Stimulated activated CD4-positive, alpha-beta T cell treated with anti-CD3 and anti-CD28 coated beads, Interleukin-1b, Interleukin-23, amount 100 ng/mL, for 1 hour (primary cell): ENCODE results near the gene CES3.

Experiments
- DNase-seq, 2 donors: peaks; one replicate each; pipeline ENCODE4 v3.0.0-alpha.2; 2020; ENCODE audit warnings: low read depth in 2 of 2

Gene CES3, protein sequence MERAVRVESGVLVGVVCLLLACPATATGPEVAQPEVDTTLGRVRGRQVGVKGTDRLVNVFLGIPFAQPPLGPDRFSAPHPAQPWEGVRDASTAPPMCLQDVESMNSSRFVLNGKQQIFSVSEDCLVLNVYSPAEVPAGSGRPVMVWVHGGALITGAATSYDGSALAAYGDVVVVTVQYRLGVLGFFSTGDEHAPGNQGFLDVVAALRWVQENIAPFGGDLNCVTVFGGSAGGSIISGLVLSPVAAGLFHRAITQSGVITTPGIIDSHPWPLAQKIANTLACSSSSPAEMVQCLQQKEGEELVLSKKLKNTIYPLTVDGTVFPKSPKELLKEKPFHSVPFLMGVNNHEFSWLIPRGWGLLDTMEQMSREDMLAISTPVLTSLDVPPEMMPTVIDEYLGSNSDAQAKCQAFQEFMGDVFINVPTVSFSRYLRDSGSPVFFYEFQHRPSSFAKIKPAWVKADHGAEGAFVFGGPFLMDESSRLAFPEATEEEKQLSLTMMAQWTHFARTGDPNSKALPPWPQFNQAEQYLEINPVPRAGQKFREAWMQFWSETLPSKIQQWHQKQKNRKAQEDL

DNA sequence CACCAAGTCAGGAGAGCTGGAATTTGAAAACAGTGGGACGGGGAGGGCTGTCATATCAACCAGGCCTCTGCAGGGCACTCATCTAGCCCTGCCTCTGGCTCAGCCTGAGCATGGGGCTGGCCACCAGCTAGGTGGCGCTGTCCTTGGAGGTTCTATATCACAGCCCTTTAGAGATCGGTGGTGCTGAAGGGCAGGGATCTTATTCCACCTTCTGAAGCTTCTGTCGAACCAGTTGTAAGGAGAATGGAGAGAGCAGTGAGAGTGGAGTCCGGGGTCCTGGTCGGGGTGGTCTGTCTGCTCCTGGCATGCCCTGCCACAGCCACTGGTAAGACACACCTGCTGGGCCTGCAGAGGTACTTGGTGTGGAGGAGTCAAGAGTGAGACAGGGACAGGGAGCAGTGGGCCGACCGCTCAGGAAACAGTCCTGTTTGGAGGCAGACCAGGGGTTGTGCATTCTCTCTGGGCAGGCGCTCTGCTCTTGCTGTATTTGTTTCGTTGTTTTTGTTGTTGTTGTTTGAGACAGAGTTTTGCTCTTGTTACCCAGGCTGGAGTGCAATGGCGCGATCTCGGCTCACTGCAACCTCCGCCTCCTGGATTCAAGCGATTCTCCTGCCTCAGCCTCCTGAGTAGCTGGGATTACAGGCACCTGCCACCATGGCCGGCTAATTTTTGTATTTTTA is at the start of gene CES3:
Gene CES3, plus strand, starts transcription at position 202 of the 680 bp plus-strand sequence. Its CDS starts 42 bp downstream, at position 244.
- DNase-seq: no peak

DNA sequence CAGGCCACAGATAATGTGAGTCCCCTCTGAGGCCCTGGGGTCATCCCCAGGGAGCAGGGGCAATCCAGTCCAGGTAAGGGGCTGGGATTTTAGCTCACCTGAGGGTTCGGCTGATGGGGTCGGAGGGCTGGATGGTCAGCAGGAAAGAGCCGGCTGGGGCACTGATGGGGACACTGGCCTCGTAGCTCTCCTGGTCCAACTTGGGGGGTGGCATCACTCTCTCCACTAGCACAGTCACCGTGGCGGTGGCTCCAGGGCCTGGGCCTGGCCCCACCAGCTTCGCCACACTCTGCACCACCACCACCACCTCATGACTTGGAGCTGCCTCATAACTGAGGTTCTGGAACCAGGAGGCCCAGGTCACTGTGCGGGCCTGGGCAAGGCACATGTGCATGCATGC is 49.3 kb upstream of the CES3 start:
- no peak for DNase-seq

DNA sequence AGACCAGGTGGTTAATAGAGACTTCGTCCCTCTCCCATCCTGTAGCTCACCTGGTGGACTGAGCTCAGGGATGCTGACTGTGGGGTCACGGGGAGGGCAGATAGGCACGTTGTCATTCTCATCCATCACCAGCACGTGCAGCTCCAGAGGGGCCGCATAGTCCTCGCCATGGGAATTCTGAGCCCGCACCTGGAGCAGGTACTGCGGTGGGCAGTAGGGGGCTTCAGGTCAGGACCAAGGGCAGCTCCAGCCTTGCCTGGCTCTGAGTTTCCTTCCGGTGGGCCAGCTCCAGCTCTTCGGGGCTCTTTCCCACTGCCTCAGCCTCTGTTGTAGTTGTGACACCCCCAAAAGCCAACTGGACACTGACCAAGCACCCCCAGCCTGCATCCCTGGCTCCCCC is 48.0 kb upstream of the CES3 start:
- no peak for DNase-seq

DNA sequence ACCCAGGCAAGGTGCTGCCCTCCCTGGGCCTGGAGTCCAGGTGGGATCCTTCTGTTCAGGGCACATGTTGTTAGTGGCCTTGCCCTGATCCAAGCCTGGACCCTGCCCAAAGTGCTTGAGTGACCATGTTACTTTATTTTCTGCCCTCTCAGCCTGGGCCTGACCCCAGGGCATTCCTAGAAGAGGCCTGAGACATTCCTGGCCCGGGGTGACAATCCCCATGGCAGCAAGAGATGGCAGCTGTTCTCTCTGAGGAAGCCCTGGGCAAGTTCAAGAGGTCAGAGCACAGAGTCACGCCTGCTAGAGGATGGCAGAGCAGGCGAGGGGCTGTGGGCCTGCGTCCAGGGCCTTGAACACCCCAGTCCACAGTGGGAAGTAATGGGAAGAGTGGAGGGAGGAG is 47.4 kb upstream of the CES3 start:
- no peak for DNase-seq

DNA sequence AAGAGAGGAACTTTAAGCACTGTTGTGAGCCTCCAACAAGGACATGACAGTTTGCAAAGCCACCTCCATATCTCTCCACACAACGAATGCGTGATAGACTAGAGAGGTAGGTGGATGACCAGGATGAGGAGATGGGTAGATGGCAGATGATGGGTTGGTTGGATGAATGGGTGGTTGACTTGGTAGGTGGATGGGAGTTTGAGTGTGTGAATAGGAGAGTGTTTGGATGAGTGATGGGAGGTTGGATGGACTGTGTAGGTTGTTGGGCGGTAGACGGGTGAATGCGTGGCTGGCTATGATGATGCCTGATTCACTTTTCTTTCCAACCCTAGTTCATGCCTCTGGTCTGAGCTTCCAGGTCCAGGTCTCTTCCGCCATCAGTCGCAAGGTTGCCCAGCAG is 46.5 kb upstream of the CES3 start:
- no peak for DNase-seq

DNA sequence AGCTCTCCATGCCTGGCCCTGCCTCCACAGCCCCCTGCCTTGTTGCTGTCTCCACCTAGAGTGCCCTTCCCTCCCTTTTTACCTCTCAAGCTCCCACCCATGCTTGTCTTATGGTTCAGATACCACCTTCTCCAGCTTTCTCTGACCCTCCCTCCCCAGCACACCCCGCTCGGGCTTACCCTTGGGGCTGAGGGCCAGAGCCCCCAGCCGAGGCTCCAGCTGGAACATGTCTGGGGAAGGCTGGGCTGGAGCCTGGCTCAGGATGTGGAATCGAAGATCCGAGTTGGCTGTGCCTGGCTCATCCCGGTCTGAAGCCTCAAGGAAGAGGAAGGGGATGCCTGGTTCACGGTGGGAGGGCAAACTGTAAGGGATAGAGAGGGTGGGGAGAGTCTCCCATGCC is 46.0 kb upstream of the CES3 start:
- no peak for DNase-seq

DNA sequence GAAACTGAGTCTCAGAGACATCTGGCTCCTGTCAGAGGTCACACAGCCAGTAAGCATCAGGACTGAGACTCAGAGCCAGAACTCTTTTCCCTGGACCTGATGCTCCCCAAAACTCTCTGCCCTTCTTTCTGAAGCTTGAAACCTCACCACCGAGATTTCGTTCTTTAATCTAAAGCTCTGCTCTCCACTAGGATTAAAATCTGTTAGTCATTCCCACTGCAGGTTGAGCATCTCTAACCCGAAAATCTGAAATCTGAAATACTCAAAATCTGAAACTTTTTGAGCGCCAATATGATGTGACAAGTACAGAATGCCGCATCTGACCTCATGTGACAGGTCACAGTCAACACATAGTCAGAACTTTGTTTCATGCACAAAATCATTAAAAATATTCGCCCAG is 44.5 kb upstream of the CES3 start:
- DNase-seq: no peak

DNA sequence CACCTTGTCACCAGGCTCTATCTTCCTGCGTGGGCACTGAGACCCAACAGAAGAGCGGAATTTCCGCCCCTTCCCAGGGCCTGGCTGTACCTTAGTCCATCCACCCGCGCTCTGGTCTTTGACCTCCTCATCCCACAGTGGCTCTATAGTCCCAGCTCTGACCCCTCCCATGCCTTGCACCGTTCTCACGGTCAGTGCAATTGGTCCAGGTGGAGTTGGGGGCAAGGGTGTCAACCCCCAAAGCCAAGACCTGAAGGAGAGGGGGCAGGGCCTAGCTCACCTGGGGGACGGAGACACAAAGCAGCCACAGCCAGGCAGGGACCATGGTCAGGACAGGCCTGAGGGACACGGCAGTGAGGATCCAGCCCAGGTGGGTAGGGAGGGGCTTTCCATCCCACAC is 43.3 kb upstream of the CES3 start:
- DNase-seq: no peak

DNA sequence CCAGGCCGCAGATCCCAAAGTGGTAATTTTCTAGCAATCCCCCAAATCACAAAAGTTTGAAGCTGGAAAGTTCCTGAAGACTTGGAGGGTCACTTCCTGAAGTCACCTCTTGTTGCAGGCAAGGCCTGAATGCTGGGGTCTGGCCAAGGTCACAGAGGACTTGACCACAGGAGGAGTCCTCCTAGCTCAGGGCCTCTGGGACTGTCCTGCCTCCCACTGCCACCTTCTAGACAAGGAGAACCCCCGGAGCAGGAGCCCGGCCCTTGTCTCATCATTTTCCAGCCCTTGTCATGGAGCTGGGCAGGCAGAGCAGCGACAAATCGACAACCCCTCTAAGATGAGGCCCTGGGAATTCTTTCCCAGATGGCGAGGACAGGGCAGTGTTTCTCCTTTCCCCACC is 42.7 kb upstream of the CES3 start:
- DNase-seq: no peak

DNA sequence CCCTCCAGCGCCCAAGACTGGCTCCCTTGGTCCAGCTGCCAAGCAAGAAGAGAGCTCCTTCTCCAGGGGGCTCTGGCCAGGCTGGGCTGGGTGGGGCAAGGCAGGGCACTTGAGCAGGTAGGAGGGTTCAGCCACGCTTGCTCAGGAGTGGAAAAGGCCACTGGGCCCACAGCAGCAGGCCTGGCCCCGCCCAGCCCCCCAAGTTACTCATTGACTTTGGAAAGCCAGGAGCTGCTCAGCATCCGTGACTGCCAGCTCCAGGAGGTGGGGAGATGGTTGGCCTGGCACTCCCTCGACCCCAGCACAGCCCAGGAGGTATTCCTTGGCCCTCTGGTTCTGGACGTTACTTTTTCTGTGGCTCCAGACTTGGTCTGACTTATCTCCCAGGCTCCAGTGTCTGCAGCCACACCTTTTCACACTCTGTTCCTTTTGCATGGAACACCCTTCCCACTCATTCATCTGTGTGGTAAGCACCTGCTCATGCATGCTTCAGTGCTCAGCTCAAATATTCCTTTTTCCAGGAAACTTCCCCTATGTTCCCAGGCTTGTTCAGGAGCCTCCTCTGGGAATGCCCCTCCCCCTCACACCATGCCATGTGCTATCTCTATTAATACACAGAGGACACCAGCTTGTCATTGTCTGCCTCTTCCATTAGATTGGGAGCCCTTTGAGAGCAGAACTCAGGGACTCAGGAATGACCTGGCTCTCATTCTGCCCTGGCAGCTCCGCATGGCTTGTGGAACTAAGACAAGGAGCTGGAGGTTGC is 42.1 kb upstream of the CES3 start, which contains the start of gene CDH16:
Gene CDH16, minus strand, starts transcription at position 83 of the 766 bp plus-strand sequence. CDS start 820 bp downstream, outside the sequence.
- no peak for DNase-seq

DNA sequence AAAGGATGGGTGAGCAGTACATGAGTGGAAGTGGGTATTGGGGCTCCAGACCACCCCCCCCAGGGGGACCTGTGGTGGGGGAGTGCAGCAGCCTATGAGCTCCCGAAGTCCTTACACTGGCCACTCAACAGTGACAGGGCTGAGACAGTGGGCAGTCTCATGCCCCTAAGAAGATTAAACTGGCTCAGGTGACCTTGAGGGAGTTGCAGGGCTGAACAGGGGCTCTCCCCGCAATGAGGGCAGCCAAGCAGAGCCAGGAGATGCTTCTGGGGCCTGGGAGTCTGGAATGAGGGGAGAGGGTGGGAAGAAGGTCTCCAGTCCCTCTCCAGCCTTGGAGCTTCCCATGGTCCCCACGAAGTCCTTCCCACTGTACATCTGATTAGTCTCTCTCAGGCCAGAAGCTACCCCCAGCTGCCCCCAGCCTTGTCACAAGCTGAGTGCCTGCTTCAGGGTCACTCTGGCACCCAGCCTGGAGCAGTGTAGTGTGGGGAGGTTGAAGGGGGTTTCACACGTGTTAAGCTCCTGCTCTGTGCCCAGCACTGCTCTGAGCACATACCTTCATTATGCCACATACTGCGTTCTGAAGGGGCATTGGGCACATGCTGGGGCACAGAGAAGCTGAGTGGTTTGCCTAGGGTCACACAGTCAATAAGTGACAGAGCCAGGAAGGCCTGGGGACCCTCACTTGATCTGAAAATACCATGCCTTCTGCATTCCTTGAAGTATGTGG is 41.3 kb upstream of the CES3 start:
- no peak for DNase-seq

DNA sequence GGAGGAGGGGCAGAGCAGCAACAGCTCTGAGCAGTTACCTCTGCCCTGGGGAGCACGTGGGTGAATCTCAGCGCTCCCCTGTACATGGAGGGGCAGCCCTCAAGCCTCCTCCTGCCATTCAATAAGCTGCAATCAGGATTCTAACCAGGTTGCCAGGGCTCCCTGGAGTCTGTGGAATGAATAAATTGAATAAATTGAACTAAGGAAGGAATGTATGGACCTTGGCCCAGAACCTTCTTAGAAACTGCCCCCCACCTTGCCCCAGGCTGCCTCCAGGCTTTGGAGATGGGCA is 40.8 kb upstream of the CES3 start:
- no peak for DNase-seq

DNA sequence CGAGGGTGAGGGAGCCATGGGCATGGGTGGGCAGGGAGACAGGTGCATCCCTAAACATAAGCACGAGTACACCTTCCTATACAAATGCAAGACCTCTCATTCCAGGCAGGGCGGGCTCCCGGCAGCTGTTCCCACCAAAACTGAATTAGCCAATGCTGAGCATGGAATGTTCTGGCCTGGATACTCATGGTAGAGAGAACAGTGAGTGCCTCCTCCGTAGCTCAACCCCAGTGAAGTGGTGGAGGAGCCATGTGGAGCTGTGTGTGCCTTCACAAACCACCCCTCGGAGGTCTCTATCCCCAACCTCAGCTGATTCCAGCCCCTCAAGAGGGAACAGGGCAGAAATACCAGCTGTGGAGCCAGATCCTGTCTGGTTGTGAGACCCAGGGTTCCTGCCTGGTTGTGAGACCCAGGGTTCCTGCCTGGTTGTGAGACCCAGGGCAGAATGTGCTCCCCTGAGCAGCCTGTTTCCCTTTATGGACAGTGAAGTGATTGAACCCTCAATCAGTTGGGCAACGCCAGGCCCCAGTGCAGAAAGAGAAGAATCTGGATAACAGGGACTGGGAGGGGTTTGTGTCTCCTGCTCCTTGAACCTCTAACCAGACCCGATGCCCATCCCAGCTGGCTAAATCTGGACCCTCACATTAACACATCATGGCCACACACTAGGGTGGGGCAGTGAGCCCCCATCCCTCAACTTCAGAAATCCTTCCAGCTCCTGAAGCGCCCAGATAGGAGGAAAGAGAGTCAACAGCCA is 40.0 kb upstream of the CES3 start:
- DNase-seq: no peak

DNA sequence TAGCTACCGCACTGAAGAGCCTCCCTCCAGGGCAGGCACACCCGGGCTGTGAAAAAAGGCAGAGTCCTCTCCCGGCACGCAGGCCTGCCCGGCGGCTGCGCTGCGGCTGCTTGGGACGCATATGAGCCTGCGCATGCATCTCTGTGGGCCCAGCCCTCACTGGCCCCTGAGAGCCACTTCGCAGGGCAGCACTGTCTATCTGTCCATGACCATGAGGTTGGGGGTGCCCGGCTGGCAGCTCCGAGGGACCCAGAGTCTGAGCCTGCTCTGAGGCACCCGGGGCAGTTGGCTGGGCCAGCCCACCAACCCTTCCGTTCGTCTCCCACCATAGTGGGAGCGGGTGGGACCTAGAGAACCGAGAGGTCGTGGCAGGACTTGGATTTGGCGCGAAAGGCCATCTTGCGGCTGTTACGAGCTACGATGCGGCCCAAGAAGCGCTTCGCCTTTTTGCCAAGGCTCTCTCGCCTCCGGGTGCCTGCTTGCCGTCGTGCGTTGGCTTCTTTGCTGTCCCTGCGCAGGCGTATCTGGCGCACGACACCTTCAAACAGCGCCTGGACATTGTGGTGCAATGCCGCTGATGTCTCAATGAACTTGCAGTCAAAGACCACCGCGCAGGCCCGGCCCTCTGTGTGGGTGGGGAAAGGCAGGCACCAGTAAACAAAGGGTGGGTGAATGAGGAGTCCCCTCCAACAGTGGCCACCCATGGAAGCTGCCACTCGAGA is 39.2 kb upstream of the CES3 start:
- no peak for DNase-seq

DNA sequence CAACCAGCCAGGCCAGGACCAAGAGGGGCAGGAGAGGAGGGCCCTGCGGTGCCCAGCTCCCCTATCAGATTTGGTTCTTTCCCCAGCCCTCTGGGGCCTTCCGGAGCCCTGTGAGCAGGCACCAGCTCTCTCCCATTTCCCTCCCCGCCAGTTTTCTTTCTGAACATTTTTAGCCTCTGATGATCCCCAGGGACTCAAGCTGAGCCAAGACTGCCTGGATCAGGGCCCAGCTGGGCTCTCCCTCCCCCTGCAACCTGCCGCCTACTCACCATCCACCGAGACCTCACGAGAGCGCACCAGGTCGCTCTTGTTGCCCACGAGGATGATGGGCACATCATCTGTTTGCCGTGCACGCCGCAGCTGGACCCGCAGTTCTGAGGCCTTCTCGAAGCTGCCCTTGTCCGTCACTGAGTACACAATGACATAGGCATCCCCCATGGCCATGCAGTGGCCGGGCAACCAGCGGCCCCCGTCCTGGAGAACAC is 37.8 kb upstream of the CES3 start:
- DNase-seq: no peak

DNA sequence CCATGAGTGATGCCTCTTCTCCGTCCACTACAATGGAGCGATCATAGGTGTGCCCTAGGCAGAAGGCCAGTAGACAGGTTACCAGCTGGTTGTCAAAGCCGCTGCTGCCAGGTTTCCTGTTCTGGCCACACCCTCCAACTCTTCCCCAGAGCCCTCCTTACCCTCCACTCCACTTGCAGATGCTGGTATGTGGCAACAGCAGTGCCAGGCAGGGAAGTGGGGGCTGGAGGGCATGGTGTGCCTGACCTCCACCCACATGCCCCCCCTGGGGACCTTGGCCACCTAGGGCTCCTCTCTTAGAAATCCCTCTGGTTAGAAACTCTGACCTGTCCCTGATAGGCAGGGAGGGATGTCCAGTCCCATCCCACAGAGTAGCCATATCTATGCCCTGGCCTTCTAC is 37.2 kb upstream of the CES3 start:
- DNase-seq: no peak

DNA sequence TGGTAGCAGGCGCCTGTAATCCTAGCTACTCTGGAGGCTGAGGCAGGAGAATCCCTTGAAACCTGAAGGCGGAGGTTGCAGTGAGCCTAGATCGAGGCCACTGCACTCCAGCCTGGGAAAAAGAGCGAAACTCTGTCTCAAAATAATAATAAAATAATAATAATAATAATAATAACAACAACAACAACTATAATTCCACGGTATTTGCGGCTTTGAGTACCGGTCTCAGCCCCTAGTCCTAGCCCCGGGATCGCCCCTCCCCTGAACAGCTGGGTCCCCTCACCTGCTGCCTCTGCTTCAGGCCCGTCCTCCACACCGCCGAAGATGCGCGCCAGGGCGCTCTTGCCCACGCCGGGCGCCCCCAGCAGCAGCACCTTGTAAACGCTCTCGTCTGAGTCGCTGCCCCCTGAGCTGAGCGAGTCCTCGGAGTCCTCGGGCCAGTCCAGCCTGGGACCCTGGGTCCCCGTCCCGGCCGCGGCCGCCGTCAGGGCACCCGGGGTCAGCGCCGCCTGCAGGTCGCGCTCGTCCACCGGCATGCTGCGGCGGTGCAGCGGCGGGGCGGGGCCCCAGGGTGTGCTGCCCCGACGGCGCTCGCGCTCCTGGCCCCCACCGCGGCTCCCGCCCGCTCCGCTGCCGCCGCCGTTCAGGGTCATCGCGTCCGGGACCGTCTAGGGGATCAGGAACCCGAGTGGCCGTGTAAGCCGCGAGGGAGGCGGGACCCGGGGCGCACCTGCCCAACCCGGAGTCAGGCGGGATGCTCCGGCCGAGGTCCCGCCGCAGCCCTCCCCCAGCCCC is 36.3 kb upstream of the CES3 start:
- DNase-seq: no peak

DNA sequence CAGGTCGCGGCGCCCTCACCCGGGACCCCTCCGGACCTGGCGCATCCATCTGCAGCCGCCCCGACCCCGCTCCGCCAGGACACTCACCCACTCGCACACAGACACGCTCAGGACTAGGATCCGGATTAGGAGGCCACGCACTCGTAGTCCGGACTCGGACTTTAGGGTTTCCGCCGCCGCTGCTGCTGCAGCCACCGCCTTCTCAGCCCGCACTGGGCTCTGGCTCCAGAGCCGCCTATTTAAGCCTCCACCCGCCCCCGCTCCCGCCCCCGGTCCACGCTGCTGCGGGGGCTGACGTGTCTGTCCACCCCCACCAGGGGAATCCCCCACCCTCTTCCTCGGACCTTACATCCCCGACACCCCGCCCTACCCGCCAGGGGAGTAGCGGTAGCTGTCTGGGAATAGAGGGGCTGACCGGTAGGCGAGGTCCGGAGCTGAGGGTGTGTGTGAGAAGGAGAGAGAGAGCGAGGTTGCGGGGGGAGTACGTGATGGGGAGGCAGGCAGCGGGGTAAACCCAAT is 35.7 kb upstream of the CES3 start, which contains the start of gene RRAD:
Gene RRAD, minus strand, starts transcription at position 214 of the 519 bp plus-strand sequence. CDS start 356 bp downstream, outside the sequence.
- DNase-seq: no peak
